Type B pancreatic cell (in vitro differentiated cells): Measurements from ENCODE around the gene CNTFR. TPM values are rescaled to one million over a fixed set of nuclear protein-coding genes. Genes with fewer than 3 reads are reported as not detected.

Experiments used
- DNase-seq: peaks from one replicate; pipeline ENCODE4 v3.0.0; 2021; ENCODE audit warnings: mixed read lengths; ENCODE audit not compliant: unreplicated experiment; ENCODE audit errors: extremely low spot score
- H3K27ac Mint-ChIP-seq: 2 replicates; pipeline ENCODE4 v1.8.0; 2021; ENCODE audit warnings: mild to moderate bottlenecking, mixed read lengths
- H3K27me3 Mint-ChIP-seq: 2 replicates; pipeline ENCODE4 v1.8.0; 2021; ENCODE audit warnings: mixed read lengths
- H3K36me3 Mint-ChIP-seq: 2 replicates; pipeline ENCODE4 v1.8.0; 2021; ENCODE audit warnings: mixed read lengths
- H3K4me1 Mint-ChIP-seq: one replicate; pipeline ENCODE4 v1.8.0; 2021; ENCODE audit warnings: mixed read lengths; ENCODE audit not compliant: unreplicated experiment
- H3K4me3 Mint-ChIP-seq: 2 replicates; pipeline ENCODE4 v1.8.0; 2021; ENCODE audit warnings: mild to moderate bottlenecking, mixed read lengths
- H3K9me3 Mint-ChIP-seq: 2 replicates; pipeline ENCODE4 v1.8.0; 2021; ENCODE audit warnings: mixed read lengths
- total RNA-seq: library from RNA; stranded (reverse); gene quantifications from 2 replicates; pipeline ENCODE4 v1.2.1, GENCODE V29; 2021; ENCODE audit warnings: low replicate concordance
- TF ChIP-seq, protein P1 (sequence below): fragments of 200-600 bp; sonication (generic); conservative IDR thresholded peaks from 2 replicates; pipeline ENCODE4 v1.5.0; 2021; ENCODE audit warnings: antibody characterized with exemption, mild to moderate bottlenecking

Gene CNTFR
- total RNA-seq, 1 donor from 2014 or later: 24.2 TPM

DNA sequence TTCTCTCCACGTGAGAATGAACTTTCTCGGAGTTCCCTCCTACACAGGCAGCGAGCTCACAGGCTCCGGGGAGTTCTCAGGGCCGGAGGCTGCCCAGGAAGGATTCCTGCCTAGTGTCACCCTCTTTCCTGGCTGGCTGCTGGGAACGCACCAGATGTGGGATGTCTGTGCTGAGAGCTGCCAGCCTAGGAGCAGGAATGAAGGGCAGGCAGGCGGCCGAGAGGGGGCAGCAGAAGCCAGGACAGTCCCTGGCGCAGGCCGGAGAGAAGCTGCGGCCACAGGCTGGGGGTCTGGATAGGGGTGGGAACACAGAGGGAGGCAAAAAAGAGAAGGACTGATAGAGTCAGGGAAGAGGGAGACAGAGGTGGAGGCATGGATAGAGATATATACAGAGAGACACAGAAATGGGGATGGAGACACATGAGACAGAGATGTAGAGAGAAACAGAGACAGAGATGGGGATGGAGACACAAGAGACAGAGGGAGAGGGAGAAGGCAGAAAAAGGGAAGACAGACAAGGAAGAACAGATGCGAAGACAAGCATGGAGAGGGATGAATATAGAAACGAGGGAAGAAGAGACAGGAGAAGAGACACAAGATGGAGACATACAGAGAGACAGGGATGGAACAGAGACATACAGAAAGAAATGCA, 41.4 kb downstream of the CNTFR start:
- H3K4me3 Mint-ChIP-seq: no peak overlapping the region
- H3K36me3 Mint-ChIP-seq: no peaks in the 10 kb centered on the region
- no peaks in the 10 kb centered on the region for H3K9me3 Mint-ChIP-seq
- H3K27me3 Mint-ChIP-seq: peaks cover 43% of the 10 kb centered on the region
- H3K4me1 Mint-ChIP-seq: no peaks in the 10 kb centered on the region
- no peak for DNase-seq
- TF ChIP-seq, protein P1, sequence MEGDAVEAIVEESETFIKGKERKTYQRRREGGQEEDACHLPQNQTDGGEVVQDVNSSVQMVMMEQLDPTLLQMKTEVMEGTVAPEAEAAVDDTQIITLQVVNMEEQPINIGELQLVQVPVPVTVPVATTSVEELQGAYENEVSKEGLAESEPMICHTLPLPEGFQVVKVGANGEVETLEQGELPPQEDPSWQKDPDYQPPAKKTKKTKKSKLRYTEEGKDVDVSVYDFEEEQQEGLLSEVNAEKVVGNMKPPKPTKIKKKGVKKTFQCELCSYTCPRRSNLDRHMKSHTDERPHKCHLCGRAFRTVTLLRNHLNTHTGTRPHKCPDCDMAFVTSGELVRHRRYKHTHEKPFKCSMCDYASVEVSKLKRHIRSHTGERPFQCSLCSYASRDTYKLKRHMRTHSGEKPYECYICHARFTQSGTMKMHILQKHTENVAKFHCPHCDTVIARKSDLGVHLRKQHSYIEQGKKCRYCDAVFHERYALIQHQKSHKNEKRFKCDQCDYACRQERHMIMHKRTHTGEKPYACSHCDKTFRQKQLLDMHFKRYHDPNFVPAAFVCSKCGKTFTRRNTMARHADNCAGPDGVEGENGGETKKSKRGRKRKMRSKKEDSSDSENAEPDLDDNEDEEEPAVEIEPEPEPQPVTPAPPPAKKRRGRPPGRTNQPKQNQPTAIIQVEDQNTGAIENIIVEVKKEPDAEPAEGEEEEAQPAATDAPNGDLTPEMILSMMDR: peak; percentile 94
- no peak overlapping the region for H3K27ac Mint-ChIP-seq

DNA sequence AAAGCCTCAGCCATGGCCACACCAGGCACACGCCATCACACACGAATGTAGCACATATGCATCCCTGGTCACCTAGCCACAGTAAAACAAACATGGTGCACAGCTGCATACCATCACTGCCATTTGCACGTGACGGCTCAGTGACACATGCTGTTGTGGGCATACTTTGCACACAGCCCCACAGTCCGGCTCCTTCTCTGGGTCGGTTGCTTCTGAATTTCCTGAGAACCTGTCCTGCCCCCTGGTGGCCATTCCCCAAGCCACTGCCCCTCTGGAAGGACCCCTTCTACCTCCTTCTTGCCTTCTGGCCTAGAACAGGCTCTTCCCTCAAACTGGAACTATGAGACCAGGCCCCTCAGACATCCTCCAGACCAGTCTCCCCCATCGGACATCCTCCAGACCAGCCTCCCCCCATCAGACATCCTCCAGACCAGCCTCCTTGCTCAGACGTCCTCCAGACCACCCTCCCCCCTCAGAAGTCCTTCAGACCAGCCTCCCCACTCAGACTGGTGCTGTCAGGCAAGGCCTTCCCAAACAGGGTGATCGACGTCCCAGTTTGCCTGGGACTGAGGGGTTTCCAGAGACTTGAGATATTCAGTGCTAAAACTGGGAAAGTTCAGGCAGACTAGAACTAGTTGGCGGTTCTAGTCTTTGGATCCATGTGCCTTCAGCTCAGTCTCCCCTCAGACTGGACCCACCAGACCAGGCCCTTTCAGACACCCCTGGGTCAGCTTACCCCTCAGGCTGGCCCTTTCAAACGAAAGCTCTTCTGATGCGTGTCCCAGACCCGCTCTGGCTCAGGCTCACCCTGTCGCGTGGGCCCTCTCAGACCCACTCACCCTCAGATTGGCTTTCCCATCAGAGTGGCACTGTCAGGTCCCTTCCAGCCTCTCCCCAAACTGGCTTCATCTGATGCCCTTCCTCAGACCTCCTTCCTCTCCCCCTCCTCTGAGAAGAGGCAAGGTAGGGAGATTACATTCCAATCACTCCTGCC, 42.4 kb downstream of the CNTFR start:
- Mint-ChIP-seq H3K4me3 (no peak overlapping the region), H3K27ac (no peak overlapping the region), H3K9me3 (no peaks in the 10 kb centered on the region), H3K36me3 (no peaks in the 10 kb centered on the region), H3K4me1 (no peaks in the 10 kb centered on the region), H3K27me3 (peaks cover 47% of the 10 kb centered on the region)
- peak; percentile 50 for DNase-seq
- TF ChIP-seq, protein P1: peak; percentile 84

DNA sequence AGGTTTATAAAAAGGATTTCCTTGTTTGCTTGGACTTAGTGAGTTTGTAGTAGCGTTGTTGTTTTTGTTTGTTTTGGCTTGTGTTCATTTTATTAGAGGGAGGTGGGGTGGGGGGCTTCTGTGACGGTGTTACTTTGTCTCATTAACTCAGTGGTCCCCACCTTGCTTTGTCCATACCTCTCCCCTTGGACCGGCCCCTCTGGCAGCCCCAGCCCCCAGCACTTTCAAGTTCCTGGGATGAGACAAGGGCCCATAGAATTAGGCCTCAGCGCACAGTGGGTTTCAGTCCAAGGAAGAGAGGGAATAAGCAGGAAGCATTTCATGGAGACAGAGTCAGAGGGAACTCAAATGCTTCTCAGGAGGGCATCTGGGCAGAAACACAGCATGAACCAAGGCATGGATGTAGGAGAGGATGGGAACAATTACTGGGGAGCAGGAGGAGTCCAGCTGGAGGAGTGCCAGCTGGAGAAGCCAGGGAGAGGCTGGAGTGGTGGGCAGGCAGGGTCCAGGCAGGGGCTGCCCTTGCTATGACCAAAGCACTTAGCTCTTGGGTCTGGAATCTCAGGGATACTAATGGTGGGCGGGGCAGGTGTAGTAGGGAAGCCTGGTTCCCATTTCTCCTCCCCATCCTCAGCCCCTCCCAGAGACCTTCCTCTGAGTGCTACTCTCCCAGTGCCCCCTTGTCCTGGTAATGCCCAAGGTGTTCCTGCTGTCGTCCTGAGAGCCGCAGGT, 43.3 kb downstream of the CNTFR start:
- TF ChIP-seq, protein P1: no peak
- Mint-ChIP-seq H3K9me3 (no peaks in the 10 kb centered on the region), H3K27ac (no peak overlapping the region), H3K4me1 (no peaks in the 10 kb centered on the region), H3K4me3 (no peak overlapping the region), H3K36me3 (no peaks in the 10 kb centered on the region), H3K27me3 (peaks cover 50% of the 10 kb centered on the region)
- DNase-seq: no peak

DNA sequence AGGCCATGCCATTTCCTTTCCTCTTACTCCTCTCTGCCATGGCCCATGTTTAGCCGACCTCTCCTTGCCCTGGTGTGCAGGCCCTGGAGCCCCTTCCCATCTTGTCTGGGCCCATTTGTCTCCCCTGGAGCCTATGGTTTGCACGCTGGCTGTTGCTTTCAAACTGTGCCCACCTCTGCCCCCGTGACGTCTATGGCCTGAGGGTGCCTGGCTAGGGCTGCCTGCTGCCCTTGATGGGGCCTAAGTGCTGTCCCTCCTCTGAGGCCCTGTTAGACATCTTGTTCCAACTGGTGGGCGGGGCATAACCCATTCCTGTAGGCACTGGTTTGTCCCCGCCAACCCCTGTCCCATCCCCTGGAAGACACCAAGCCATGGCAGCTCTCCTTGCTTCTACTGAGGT, 44.0 kb downstream of the CNTFR start:
- DNase-seq: peak; percentile 55
- Mint-ChIP-seq H3K4me3 (no peak overlapping the region), H3K4me1 (no peaks in the 10 kb centered on the region), H3K27ac (no peak overlapping the region), H3K9me3 (no peaks in the 10 kb centered on the region), H3K36me3 (no peaks in the 10 kb centered on the region), H3K27me3 (peaks cover 54% of the 10 kb centered on the region)
- TF ChIP-seq, protein P1: no peak

DNA sequence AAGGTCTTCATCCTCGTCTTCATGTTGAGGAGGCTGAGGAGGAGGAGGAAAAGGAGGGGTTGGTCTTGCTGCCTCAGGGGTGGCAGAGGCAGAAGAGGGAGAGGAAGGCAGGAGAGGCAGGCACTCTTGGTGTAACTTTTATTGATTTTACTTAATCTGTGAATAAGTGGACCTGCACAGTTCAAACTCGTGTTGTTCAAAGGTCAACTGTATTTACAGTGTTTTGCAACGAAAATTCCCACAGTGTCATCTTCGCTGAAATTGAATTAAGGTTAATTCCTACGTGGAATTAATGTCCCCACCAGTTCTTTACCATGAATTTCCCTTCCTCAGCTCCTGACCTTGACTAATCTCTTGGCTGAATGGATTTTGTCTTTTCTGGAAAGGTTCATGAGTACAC, 45.5 kb downstream of the CNTFR start:
- peaks cover 60% of the 10 kb centered on the region for H3K27me3 Mint-ChIP-seq
- H3K4me3 Mint-ChIP-seq: no peak overlapping the region
- TF ChIP-seq, protein P1: no peak
- no peaks in the 10 kb centered on the region for H3K36me3 Mint-ChIP-seq
- no peaks in the 10 kb centered on the region for H3K9me3 Mint-ChIP-seq
- H3K4me1 Mint-ChIP-seq: no peaks in the 10 kb centered on the region
- no peak for DNase-seq
- H3K27ac Mint-ChIP-seq: no peak overlapping the region
